ENCODE data around the gene SPTBN1. TPM values are rescaled to one million over a fixed set of nuclear protein-coding genes. Genes with fewer than 3 reads are reported as not detected.
A peak's percentile ranks its signal among the peaks of the same experiment; 100 is the strongest.
"Not testable (repeated sequence)": the region's sequence is repeated elsewhere in the genome, so short reads cannot be mapped to it uniquely, and the experiment has no call there.

The SPTBN1 gene
- total RNA-seq, 1 donor from 2014 or later, result 813 TPM

DNA sequence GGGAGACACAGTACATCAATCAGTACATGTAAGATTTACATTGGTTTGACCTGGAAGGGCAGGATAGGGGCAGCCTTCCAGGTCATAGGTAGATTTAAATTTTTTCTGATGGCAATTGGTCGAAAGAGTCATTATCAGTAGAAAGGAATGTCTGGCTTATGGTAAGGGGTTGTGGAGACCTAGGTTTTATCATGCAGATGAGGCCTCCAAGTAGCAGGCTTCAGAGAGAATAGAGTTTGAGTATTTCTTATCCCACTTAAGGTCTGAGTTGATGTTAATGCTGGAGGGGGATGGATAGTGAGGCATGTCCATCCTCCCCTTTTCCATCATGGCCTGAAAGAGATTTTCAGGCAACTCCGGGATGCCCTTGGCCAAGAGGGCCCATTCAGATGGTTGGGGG is 60.7 kb downstream of the SPTBN1 start:
- no peaks in the 10 kb centered on the region for H3K36me3 ChIP-seq
- no peak for DNase-seq
- H3K27me3 ChIP-seq, result no peaks in the 10 kb centered on the region
- intact Hi-C loops (cut with DNase I), result no loop called here
- peaks cover 55% of the 10 kb centered on the region for H3K4me1 ChIP-seq
- TF ChIP-seq, protein P1, sequence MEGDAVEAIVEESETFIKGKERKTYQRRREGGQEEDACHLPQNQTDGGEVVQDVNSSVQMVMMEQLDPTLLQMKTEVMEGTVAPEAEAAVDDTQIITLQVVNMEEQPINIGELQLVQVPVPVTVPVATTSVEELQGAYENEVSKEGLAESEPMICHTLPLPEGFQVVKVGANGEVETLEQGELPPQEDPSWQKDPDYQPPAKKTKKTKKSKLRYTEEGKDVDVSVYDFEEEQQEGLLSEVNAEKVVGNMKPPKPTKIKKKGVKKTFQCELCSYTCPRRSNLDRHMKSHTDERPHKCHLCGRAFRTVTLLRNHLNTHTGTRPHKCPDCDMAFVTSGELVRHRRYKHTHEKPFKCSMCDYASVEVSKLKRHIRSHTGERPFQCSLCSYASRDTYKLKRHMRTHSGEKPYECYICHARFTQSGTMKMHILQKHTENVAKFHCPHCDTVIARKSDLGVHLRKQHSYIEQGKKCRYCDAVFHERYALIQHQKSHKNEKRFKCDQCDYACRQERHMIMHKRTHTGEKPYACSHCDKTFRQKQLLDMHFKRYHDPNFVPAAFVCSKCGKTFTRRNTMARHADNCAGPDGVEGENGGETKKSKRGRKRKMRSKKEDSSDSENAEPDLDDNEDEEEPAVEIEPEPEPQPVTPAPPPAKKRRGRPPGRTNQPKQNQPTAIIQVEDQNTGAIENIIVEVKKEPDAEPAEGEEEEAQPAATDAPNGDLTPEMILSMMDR (IDR thresholded peaks at IDR 0.05), result no peak
- ATAC-seq, result no peak
- H3K27ac ChIP-seq, result no peak overlapping the region
- H3K9me3 ChIP-seq, result no peaks in the 10 kb centered on the region
- H3K4me3 ChIP-seq, result no peak overlapping the region

DNA sequence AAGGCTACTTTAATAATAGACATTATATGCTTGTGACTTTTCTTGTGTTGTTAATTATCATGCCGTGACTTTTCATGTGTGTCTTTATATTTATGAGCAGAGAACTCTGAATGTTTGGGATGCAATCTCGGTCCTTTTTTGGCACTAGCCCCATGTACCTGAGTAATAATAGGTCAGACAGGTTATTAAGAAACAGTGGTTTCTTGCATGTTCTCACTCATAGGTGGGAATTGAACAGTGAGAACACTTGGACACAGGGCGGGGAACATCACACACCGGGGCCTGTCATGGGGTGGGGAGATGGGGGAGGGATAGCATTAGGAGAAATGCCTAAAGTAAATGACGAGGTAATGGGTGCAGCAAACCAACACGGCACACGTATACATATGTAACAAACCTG is 61.9 kb downstream of the SPTBN1 start:
- intact Hi-C loops (cut with DNase I); H3K27me3 ChIP-seq; DNase-seq; H3K9me3 ChIP-seq; H3K36me3 ChIP-seq; H3K4me3 ChIP-seq; H3K27ac ChIP-seq: not testable (repeated sequence)
- peak; percentile 34 for ATAC-seq
- H3K4me1 ChIP-seq, result peaks cover 47% of the 10 kb centered on the region

DNA sequence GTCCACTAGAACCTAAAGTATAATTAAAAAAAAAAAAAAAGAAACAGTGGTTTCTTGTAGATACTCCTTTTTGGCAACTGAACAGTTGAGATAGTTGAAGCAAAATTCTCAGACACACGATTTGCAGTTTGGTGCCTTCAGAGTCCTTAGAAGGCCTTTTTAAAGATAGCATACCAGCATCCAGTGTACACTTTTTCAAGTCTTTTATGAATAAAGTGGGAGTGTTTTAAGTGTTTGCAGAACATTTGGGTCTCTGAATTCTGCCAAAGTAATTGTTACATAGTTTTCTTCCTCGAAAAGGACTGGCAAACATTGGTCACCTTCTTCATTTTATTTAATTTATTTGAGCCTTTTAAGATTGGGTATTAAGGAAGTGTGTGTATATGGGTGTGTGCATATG is 62.3 kb downstream of the SPTBN1 start:
- ATAC-seq, result peak; percentile 34
- H3K36me3 ChIP-seq, result no peaks in the 10 kb centered on the region
- DNase-seq, result no peak
- no peak overlapping the region for H3K27ac ChIP-seq
- intact Hi-C loops (cut with DNase I), result no loop called here
- TF ChIP-seq, protein P1 (IDR thresholded peaks at IDR 0.05), result no peak
- H3K4me3 ChIP-seq, result no peak overlapping the region
- peaks cover 43% of the 10 kb centered on the region for H3K4me1 ChIP-seq
- H3K9me3 ChIP-seq, result no peaks in the 10 kb centered on the region
- no peaks in the 10 kb centered on the region for H3K27me3 ChIP-seq

DNA sequence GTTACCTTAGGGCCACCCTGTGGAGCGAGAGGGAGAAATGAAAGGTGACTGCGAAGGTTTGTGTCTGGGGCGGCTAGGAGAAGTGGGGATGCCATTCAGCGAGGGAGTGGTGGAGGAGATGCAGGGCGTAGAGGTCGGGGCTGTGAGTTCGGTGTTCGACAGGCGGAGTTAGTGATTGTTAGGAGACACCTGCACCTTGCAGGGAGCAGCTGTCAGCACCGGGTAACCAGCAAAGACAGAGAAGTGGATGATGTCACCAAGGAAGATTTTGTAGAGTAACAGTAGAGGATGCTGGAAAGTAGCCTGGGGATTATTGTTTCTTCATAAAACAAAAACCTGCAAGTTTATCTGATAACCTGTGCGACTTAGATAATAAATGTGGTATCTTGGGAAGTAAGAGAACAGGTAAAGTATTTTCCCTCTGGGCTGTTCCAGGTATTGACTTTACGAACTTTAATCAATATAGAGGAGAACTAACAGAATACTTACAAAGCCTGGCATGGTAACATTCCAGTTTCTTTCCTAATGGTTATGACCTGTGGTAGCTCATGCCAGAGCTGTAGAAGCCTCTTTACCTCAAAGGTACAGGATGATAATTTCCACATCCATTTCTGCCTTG is 63.8 kb downstream of the SPTBN1 start:
- H3K36me3 ChIP-seq, result no peaks in the 10 kb centered on the region
- no peak overlapping the region for H3K4me3 ChIP-seq
- H3K27me3 ChIP-seq, result no peaks in the 10 kb centered on the region
- peaks cover 47% of the 10 kb centered on the region for H3K4me1 ChIP-seq
- TF ChIP-seq, protein P1 (IDR thresholded peaks at IDR 0.05), result no peak
- DNase-seq (no peak), ATAC-seq (no peak)
- intact Hi-C loops (cut with DNase I), result no loop called here
- H3K9me3 ChIP-seq, result no peaks in the 10 kb centered on the region
- H3K27ac ChIP-seq, result peak overlapping the region; percentile 38

DNA sequence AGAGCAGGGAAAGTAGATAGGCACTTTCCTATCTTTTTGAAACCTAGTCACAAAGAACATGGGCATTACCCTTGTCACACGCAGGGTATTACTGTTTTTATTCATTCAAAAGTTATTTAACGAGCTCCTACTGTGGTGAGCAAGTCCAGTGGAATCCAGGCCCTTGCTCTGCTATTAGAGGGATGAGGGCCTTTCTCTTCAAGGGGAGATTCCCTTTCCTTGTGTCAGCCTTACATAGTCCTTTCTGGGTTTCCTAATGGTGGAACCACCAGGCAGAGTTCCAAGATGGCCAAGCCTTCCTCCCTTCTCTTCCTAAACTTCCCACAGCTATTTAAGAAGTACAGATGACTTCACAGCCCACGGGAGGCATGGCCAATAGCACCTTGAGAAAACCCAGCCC is 64.6 kb downstream of the SPTBN1 start:
- H3K27ac ChIP-seq, result no peak overlapping the region
- no peaks in the 10 kb centered on the region for H3K9me3 ChIP-seq
- no peak for DNase-seq
- no peaks in the 10 kb centered on the region for H3K36me3 ChIP-seq
- peaks cover 51% of the 10 kb centered on the region for H3K4me1 ChIP-seq
- H3K4me3 ChIP-seq, result no peak overlapping the region
- intact Hi-C loops (cut with DNase I), result no loop called here
- TF ChIP-seq, protein P1 (IDR thresholded peaks at IDR 0.05), result no peak
- no peaks in the 10 kb centered on the region for H3K27me3 ChIP-seq
- ATAC-seq, result no peak

DNA sequence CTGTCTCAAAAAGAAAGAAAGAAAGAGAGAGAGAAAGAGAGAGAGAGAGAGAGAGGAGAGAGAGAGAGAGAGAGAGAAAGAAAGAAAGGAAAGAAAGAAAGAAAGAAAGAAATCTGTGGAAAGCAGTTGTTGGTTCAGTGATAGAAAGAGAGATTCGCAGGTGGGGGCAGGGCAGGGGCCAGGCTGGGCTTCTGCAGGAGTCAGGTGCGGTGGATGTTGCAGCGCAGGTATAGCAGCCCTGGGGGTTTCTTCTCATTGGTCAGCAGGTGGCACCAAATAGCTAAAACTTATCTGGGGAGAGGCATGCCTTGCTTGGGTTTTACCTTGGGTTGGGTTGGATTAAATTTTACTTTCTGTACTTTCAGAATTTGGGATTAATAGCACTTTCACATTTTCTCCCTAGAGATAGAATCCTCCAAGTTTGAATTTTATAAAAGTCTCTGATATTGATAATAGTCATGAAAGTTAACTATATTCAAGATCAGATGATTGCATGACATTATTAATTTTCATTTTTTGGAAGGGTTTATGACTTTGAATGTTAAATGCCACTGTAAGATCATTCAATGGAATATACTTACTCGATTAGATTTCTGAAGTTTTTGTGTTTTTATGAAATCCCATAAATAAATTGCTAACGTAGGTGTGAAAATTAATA is 66.6 kb downstream of the SPTBN1 start:
- intact Hi-C loops (cut with DNase I), result no loop called here
- TF ChIP-seq, protein P1 (IDR thresholded peaks at IDR 0.05), result peak; percentile 67
- H3K27me3 ChIP-seq, result no peaks in the 10 kb centered on the region
- DNase-seq, result peak; percentile 71
- H3K4me3 ChIP-seq, result no peak overlapping the region
- no peaks in the 10 kb centered on the region for H3K9me3 ChIP-seq
- peak; percentile 88 for ATAC-seq
- H3K27ac ChIP-seq, result no peak overlapping the region
- peaks cover 37% of the 10 kb centered on the region for H3K4me1 ChIP-seq
- peaks cover 16% of the 10 kb centered on the region for H3K36me3 ChIP-seq

Measured in upper lobe of right lung (tissue), 1 donor.